MM.1S (cell line): ENCODE measurements around the gene TEKT2.

Experiments used
- DNase-seq: peaks from one replicate; pipeline ENCODE4 v3.0.0-alpha.2; 2015
- H2AFZ ChIP-seq: fragments of 300-600 bp; sonication (generic); 2 replicates; pipeline ENCODE4 v1.6.0; 2016; ENCODE audit warnings: antibody characterized with exemption, low read length
- H3F3A ChIP-seq: fragments of 300-600 bp; sonication (generic); 2 replicates; pipeline ENCODE4 v1.6.1; 2016; ENCODE audit warnings: mild to moderate bottlenecking, antibody characterized with exemption, low read length, moderate library complexity, mixed read lengths; ENCODE audit not compliant: insufficient read depth
- H3K27ac ChIP-seq: fragments of 300-600 bp; sonication (generic); 2 replicates; pipeline ENCODE4 v1.5.1; 2016; ENCODE audit warnings: mild to moderate bottlenecking, low read length
- H3K27me3 ChIP-seq: fragments of 300-600 bp; sonication (generic); replicated peaks from 2 replicates; pipeline ENCODE4 v1.6.0; 2016; ENCODE audit warnings: low read length; ENCODE audit not compliant: insufficient read depth
- H3K36me3 ChIP-seq: fragments of 300-600 bp; sonication (generic); replicated peaks from 2 replicates; pipeline ENCODE4 v1.6.1; 2016; ENCODE audit warnings: mild to moderate bottlenecking, low read length, mixed read lengths; ENCODE audit not compliant: insufficient read depth
- H3K4me1 ChIP-seq: fragments of 300-600 bp; sonication (generic); 2 replicates; pipeline ENCODE4 v1.6.1; 2016; ENCODE audit warnings: low read length, mixed read lengths
- H3K4me2 ChIP-seq: fragments of 300-600 bp; sonication (generic); 2 replicates; pipeline ENCODE4 v1.6.0; 2016; ENCODE audit warnings: low read depth, low read length
- H3K4me3 ChIP-seq: fragments of 300-600 bp; sonication (generic); 2 replicates; pipeline ENCODE4 v1.5.1; 2016; ENCODE audit warnings: low read length, mixed read lengths
- H3K79me2 ChIP-seq: fragments of 300-600 bp; sonication (generic); 2 replicates; pipeline ENCODE4 v1.6.1; 2016; ENCODE audit warnings: mixed run types, low read length, mixed read lengths
- H3K9ac ChIP-seq: fragments of 300-600 bp; sonication (generic); 2 replicates; pipeline ENCODE4 v1.6.1; 2016; ENCODE audit warnings: low read length, mixed read lengths
- H3K9me2 ChIP-seq: fragments of 300-600 bp; sonication (generic); replicated peaks from 2 replicates; pipeline ENCODE4 v1.6.1; 2016; ENCODE audit warnings: mild to moderate bottlenecking, low read length, mixed read lengths; ENCODE audit not compliant: insufficient read depth
- H3K9me3 ChIP-seq: fragments of 300-600 bp; sonication (generic); replicated peaks from 2 replicates; pipeline ENCODE4 v1.6.1; 2016; ENCODE audit warnings: mild to moderate bottlenecking, low read length, mixed read lengths; ENCODE audit not compliant: insufficient read depth
- H4K20me1 ChIP-seq: fragments of 300-600 bp; sonication (generic); 2 replicates; pipeline ENCODE4 v1.6.1; 2016; ENCODE audit warnings: mild to moderate bottlenecking, low read length, moderate library complexity, mixed read lengths; ENCODE audit not compliant: insufficient read depth
- CTCF ChIP-seq: fragments of 300-600 bp; sonication (generic); IDR thresholded peaks from 2 replicates; pipeline ENCODE4 v1.5.1; 2016; ENCODE audit warnings: antibody characterized with exemption, low read length, mixed read lengths
- EZH2 ChIP-seq: fragments of 300-600 bp; sonication (generic); optimal IDR thresholded peaks from 2 replicates; pipeline ENCODE3; 2017; ENCODE audit warnings: low read depth, mild to moderate bottlenecking, antibody characterized with exemption, low read length, mixed read lengths
- EZH2phosphoT487 ChIP-seq: fragments of 300-600 bp; sonication (generic); IDR thresholded peaks from 2 replicates; pipeline ENCODE4 v1.6.1; 2018; ENCODE audit warnings: antibody characterized with exemption, low read length

The TEKT2 gene

GRCh38 chr1:36128126-36128904 is 44.4 kb downstream of the TEKT2 start:
- DNase-seq, result no peak
- TF ChIP-seq EZH2, result no peak
- no peak for TF ChIP-seq EZH2phosphoT487
- TF ChIP-seq CTCF, result no peak
- Histone ChIP-seq H3K79me2 (no peaks in the 10 kb centered on the region), H3K4me3 (no peak overlapping the region), H3F3A (no peaks in the 10 kb centered on the region), H3K9ac (no peak overlapping the region), H3K9me3 (no peaks in the 10 kb centered on the region), H3K9me2 (no peaks in the 10 kb centered on the region), H4K20me1 (no peaks in the 10 kb centered on the region), H3K4me1 (no peaks in the 10 kb centered on the region), H2AFZ (no peak overlapping the region), H3K27me3 (peaks cover 22% of the 10 kb centered on the region), H3K36me3 (no peaks in the 10 kb centered on the region), H3K4me2 (no peak overlapping the region), H3K27ac (no peak overlapping the region)

GRCh38 chr1:36128905-36129206 is 45.0 kb downstream of the TEKT2 start:
- Histone ChIP-seq H4K20me1 (no peaks in the 10 kb centered on the region), H3K4me1 (no peaks in the 10 kb centered on the region), H3K79me2 (no peaks in the 10 kb centered on the region), H3K9ac (no peak overlapping the region), H3K36me3 (no peaks in the 10 kb centered on the region), H2AFZ (no peak overlapping the region), H3K4me2 (no peak overlapping the region), H3K27me3 (peaks cover 19% of the 10 kb centered on the region), H3F3A (no peaks in the 10 kb centered on the region), H3K27ac (no peak overlapping the region), H3K9me3 (no peaks in the 10 kb centered on the region), H3K9me2 (no peaks in the 10 kb centered on the region), H3K4me3 (no peak overlapping the region)
- no peak for DNase-seq
- TF ChIP-seq EZH2phosphoT487, result no peak
- no peak for TF ChIP-seq CTCF
- TF ChIP-seq EZH2, result no peak

GRCh38 chr1:36132029-36132428 is 48.1 kb downstream of the TEKT2 start:
- H3K36me3 ChIP-seq, result no peaks in the 10 kb centered on the region
- no peaks in the 10 kb centered on the region for H3K9me2 ChIP-seq
- H3K9ac ChIP-seq, result no peak overlapping the region
- no peaks in the 10 kb centered on the region for H3K4me1 ChIP-seq
- H3K9me3 ChIP-seq, result no peaks in the 10 kb centered on the region
- no peak overlapping the region for H3K4me3 ChIP-seq
- H3K4me2 ChIP-seq, result no peak overlapping the region
- no peak overlapping the region for H2AFZ ChIP-seq
- no peaks in the 10 kb centered on the region for H3K27me3 ChIP-seq
- no peaks in the 10 kb centered on the region for H4K20me1 ChIP-seq
- no peak for TF ChIP-seq EZH2phosphoT487
- no peak for DNase-seq
- no peaks in the 10 kb centered on the region for H3K79me2 ChIP-seq
- H3K27ac ChIP-seq, result no peak overlapping the region
- H3F3A ChIP-seq, result no peaks in the 10 kb centered on the region

- H3K36me3 ChIP-seq, result no peaks in the 10 kb centered on the region
- H3K27ac ChIP-seq, result no peak overlapping the region
- H3K27me3 ChIP-seq, result no peaks in the 10 kb centered on the region
- no peaks in the 10 kb centered on the region for H3K4me1 ChIP-seq
- H3K9ac ChIP-seq, result no peak overlapping the region
- H3K9me3 ChIP-seq, result no peaks in the 10 kb centered on the region
- H3F3A ChIP-seq, result no peaks in the 10 kb centered on the region
- no peak overlapping the region for H3K4me3 ChIP-seq
- no peak overlapping the region for H3K4me2 ChIP-seq
- H4K20me1 ChIP-seq, result no peaks in the 10 kb centered on the region
- no peaks in the 10 kb centered on the region for H3K79me2 ChIP-seq
- no peak for DNase-seq
- H3K9me2 ChIP-seq, result no peaks in the 10 kb centered on the region
- TF ChIP-seq EZH2phosphoT487 (no peak), EZH2 (no peak), CTCF (no peak)
- no peak overlapping the region for H2AFZ ChIP-seq
These were observed 49.6 kb downstream of the TEKT2 start for GRCh38 chr1:36133484-36133883.
